HEK293T (cell line): ENCODE results near the gene HP.

Experiments
- CTCF ChIA-PET: fragments of 350-600 bp; formaldehyde crosslinking; extraction: SDS; loops from one replicate; lab custom pipeline; 2021; ENCODE audit warnings: antibody characterized with exemption, inconsistent platforms; lab: Yijun Ruan, JAX
- POLR2A ChIA-PET: fragments of 350-600 bp; formaldehyde crosslinking; extraction: SDS; loops from one replicate; lab custom pipeline; 2020; ENCODE audit warnings: antibody characterized with exemption, inconsistent platforms; lab: Yijun Ruan, JAX
- DNase-seq: peaks from one replicate; pipeline ENCODE4 v3.0.0; 2012; ENCODE audit warnings: mixed read lengths; ENCODE audit errors: extremely low spot score
- ARNT ChIP-seq: fragments of 450-650 bp; IDR thresholded peaks from 2 replicates; pipeline ENCODE4 v1.6.1; 2017; ENCODE audit warnings: mild to moderate bottlenecking
- BHLHE40 ChIP-seq: fragments of 450-650 bp; IDR thresholded peaks from 2 replicates; pipeline ENCODE4 v1.6.1; 2016; ENCODE audit warnings: mild to moderate bottlenecking, moderate library complexity, borderline replicate concordance
- CTBP1 ChIP-seq: fragments of 450-650 bp; IDR thresholded peaks from 2 replicates; pipeline ENCODE4 v1.6.1; 2016; ENCODE audit warnings: borderline replicate concordance
- ELF4 ChIP-seq: fragments of 450-650 bp; IDR thresholded peaks from 2 replicates; pipeline ENCODE4 v1.6.1; 2017; ENCODE audit warnings: antibody characterized with exemption
- FOXA1 ChIP-seq: fragments of 450-650 bp; IDR thresholded peaks from 2 replicates; pipeline ENCODE4 v1.6.1; 2016; ENCODE audit warnings: mild to moderate bottlenecking
- FOXK2 ChIP-seq: fragments of 450-650 bp; IDR thresholded peaks from 2 replicates; pipeline ENCODE4 v1.6.1; 2016; ENCODE audit warnings: mild to moderate bottlenecking
- FOXM1 ChIP-seq: fragments of 450-650 bp; IDR thresholded peaks from 2 replicates; pipeline ENCODE4 v1.6.1; 2017; ENCODE audit warnings: mild to moderate bottlenecking, borderline replicate concordance
- HDGF ChIP-seq: fragments of 450-650 bp; IDR thresholded peaks from 2 replicates; pipeline ENCODE4 v1.6.1; 2017; ENCODE audit warnings: antibody characterized with exemption, borderline replicate concordance
- L3MBTL2 ChIP-seq: fragments of 450-650 bp; conservative IDR thresholded peaks from 2 replicates; pipeline ENCODE4 v1.6.1; 2016; ENCODE audit warnings: mild to moderate bottlenecking
- LEF1 ChIP-seq: fragments of 450-650 bp; IDR thresholded peaks from 2 replicates; pipeline ENCODE4 v1.6.1; 2017; ENCODE audit warnings: mild to moderate bottlenecking, borderline replicate concordance
- NFRKB ChIP-seq: fragments of 450-650 bp; IDR thresholded peaks from 2 replicates; pipeline ENCODE4 v1.6.1; 2016; ENCODE audit warnings: mild to moderate bottlenecking, moderate library complexity
- SP1 ChIP-seq: fragments of 450-650 bp; IDR thresholded peaks from 2 replicates; pipeline ENCODE4 v1.6.1; 2017
- SUZ12 ChIP-seq: fragments of 450-650 bp; IDR thresholded peaks from 2 replicates; pipeline ENCODE4 v1.6.1; 2016; ENCODE audit warnings: mild to moderate bottlenecking
- TARDBP ChIP-seq: fragments of 450-650 bp; IDR thresholded peaks from 2 replicates; pipeline ENCODE4 v1.6.1; 2016
- ZNF384 ChIP-seq: fragments of 450-650 bp; IDR thresholded peaks from 2 replicates; pipeline ENCODE4 v1.6.1; 2016
- TF ChIP-seq, protein P1 (sequence below): fragments of 450-650 bp; IDR thresholded peaks from 2 replicates; pipeline ENCODE4 v1.6.1; 2016

The HP gene

DNA sequence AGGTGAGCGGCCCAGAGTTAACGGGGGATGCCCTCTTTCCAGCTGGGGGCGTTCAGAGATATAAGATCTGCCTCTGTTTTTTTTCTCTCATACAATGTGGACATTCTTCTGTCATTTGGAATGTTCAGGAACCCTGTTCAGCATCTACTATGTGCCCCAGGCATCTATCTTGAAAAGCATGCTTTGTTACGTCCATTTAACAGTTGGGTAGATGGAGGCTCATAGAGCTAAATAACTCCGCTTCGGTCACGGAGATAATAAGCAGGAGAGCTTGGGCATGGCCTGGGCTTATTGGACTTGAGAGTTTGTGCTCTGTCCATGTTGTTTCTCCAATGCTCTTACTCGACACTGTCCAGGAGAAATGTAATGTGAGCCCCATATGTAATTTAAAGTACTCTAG lies 39.6 kb upstream of the HP start:
- POLR2A ChIA-PET: no interaction called here
- CTCF ChIA-PET: no interaction called here
- no peak for TF ChIP-seq SP1
- TF ChIP-seq CTBP1: no peak
- no peak for DNase-seq

DNA sequence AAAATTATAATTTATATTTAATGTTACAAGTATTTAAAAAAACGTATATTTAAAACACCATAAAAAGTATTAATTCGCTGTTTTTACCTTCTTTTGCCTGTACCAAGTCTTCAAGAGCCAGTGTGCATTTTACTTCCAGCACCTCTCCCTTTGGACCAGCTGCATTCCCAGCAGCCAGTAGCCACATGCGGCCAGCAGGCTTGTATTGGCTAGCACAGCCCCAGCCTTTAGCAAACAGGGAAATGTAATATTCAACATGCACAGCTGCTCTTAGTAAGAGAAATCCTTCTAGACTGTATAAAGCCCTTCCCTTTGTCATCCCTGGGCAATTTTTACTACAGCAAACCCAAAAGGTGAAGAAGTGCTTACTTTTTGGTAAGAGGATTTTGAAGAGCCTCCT lies 39.2 kb upstream of the HP start:
- ChIA-PET CTCF (no interaction called here), POLR2A (no interaction called here)
- no peak for DNase-seq
- TF ChIP-seq LEF1 (no peak), SP1 (no peak), FOXK2 (no peak), NFRKB (no peak), ELF4 (no peak), SUZ12 (no peak), ARNT (no peak), BHLHE40 (no peak), CTBP1 (no peak), FOXM1 (no peak), FOXA1 (no peak), ZNF384 (no peak), L3MBTL2 (no peak), TARDBP (no peak), HDGF (no peak)
- TF ChIP-seq, protein P1, sequence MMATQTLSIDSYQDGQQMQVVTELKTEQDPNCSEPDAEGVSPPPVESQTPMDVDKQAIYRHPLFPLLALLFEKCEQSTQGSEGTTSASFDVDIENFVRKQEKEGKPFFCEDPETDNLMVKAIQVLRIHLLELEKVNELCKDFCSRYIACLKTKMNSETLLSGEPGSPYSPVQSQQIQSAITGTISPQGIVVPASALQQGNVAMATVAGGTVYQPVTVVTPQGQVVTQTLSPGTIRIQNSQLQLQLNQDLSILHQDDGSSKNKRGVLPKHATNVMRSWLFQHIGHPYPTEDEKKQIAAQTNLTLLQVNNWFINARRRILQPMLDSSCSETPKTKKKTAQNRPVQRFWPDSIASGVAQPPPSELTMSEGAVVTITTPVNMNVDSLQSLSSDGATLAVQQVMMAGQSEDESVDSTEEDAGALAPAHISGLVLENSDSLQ: no peak

DNA sequence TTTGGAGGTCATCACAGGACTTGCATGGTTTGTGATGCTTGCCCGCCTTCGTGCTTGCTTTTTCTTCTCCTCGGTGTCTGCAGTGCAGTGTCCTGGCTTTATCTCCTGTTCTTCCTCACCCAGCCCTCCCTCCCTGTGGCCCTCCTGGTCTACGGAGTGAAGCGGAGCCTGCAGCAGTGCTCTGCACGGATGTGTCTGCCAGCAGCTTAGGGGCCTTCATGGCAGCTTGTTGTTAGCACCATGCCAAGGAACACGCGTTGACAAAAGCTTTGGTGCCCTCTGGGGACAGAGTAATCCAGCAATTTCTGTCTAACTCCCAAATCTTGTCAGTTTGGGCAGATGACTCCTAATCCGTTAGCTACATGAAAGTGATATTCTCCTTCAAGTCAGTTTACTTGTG lies 35.8 kb upstream of the HP start:
- DNase-seq: no peak
- ChIA-PET CTCF (interaction anchor here (0.9 kb wide), 1 partner anchor 57 kb away, joined by 3 read pairs; no protein-coding TSS in a partner anchor), POLR2A (interaction anchor here (1.7 kb wide), 1 partner anchor 9 kb away, joined by 6 read pairs; no protein-coding TSS in a partner anchor)
- TF ChIP-seq ELF4: no peak
- TF ChIP-seq NFRKB: no peak
- no peak for TF ChIP-seq SP1
- TF ChIP-seq SUZ12: no peak
- no peak for TF ChIP-seq FOXM1
- TF ChIP-seq, protein P1: no peak
- TF ChIP-seq FOXK2: no peak

DNA sequence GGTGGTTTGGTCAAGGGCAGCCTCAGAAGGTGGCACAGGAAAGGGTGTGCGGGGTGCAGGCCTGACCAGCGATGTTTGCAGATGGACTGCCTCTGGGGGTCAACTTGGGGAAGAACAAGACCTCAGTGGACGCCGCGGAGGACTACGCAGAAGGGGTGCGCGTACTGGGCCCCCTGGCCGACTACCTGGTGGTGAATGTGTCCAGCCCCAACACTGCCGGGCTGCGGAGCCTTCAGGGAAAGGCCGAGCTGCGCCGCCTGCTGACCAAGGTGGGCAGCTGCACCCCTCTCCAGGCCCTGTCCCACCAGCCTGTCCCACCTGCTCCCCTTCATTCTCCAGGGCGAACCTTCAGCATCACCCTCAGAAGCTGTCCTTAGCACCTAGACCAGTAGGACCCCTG lies 33.3 kb upstream of the HP start:
- ChIA-PET CTCF (no interaction called here), POLR2A (no interaction called here)
- TF ChIP-seq LEF1 (no peak), FOXA1 (no peak), SUZ12 (no peak), ELF4 (no peak), FOXK2 (no peak), FOXM1 (no peak), NFRKB (no peak), ZNF384 (no peak), CTBP1 (no peak)
- peak; percentile 34 for DNase-seq

DNA sequence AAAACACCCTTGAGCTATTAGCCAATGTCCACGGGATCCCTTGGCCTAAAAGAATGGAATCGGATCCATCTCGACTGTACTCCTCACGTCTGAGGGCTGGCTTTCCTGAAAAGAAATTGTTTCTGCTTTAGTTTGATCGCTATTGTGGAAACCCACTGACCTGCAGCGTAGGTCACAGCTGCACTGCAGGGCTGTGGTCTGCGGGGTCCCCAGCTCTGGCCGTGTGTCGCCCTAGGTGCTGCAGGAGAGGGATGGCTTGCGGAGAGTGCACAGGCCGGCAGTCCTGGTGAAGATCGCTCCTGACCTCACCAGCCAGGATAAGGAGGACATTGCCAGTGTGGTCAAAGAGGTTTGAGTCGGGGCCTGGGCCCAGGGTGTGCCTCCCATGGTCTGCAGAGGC lies 32.2 kb upstream of the HP start:
- ChIA-PET CTCF (interaction anchor here (0.7 kb wide), 1 partner anchor 9 kb away, joined by 3 read pairs; no protein-coding TSS in a partner anchor), POLR2A (no interaction called here)
- no peak for TF ChIP-seq L3MBTL2
- no peak for DNase-seq

DNA sequence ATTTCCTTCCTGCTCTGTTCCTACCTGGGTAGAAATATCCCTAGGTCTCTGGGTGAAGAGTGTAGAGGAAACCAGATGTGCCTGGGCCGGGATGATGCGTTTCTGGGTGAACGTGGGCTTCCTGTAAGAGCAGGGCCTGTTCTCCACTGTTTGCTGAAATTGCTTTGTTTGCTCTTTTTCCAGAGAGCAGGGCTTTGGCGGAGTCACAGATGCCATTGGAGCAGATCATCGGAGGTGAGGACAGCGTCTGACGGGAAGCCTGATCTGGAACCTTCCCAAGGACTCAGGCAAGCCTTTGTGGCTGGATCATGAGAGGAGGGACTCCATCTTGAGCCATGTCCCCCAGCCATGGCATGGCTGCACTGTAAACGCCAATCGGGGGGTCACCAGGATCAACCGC lies 30.3 kb upstream of the HP start:
- POLR2A ChIA-PET: no interaction called here
- CTCF ChIA-PET: no interaction called here
- DNase-seq: no peak
- no peak for TF ChIP-seq SP1

DNA sequence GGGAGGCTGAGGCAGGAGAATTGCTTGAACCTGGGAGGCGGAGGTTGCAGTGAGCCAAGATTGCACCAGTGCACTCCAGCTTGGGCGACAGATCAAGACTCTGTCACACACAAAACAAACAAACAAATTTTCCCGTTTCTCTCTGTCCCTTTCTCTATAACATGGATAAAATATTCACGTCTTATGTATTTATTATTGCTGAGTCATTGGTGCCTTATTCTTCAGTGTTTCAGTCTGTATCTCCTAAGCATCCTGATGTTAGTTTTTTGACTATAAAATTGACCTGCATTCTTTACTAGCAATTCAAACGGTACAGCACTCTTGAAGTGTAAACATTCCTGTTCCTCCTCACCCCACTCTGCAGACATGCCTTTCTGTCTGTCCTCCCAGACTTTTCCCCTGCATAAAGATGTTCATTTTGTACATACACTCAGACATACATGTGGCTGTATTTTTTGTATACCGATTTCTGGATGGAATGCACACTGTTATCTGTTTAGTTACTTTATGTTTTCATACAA lies 29.4 kb upstream of the HP start:
- DNase-seq: no peak
- TF ChIP-seq FOXM1 (no peak), NFRKB (no peak), FOXK2 (no peak), ARNT (no peak), SP1 (no peak), L3MBTL2 (no peak), CTBP1 (no peak), SUZ12 (no peak), LEF1 (no peak), HDGF (no peak), FOXA1 (no peak), ZNF384 (no peak), BHLHE40 (no peak), ELF4 (no peak), TARDBP (no peak)
- TF ChIP-seq, protein P1: no peak
- ChIA-PET POLR2A (no interaction called here), CTCF (no interaction called here)
